ENCODE measurements around the gene ACP3.
"Not testable (repeated sequence)": the region's sequence is repeated elsewhere in the genome, so short reads cannot be mapped to it uniquely, and the experiment has no call there.

The ACP3 gene

GRCh38 chr3:132317229-132317948 is at the start of gene ACP3:
ACP3 (plus strand) TSS chr3:132317407; CDS start chr3:132317457, 50 bp downstream.
- peak; percentile 86 for DNase-seq

- no peak for DNase-seq
These were observed 48.3 kb upstream of the ACP3 start for GRCh38 chr3:132268956-132269355.

- DNase-seq: peak; percentile 33
These were observed 44.2 kb upstream of the ACP3 start for GRCh38 chr3:132273036-132273435.

- no peak for DNase-seq
These were observed 40.8 kb upstream of the ACP3 start for GRCh38 chr3:132276228-132276906.

- no peak for DNase-seq
These were observed 38.2 kb upstream of the ACP3 start for GRCh38 chr3:132279030-132279429.

- no peak for DNase-seq
These were observed 33.8 kb upstream of the ACP3 start for GRCh38 chr3:132283440-132283839.

- DNase-seq: no peak
These were observed 33.2 kb upstream of the ACP3 start for GRCh38 chr3:132283916-132284405.

- DNase-seq: no peak
These were observed 32.2 kb upstream of the ACP3 start for GRCh38 chr3:132284781-132285619.

GRCh38 chr3:132285620-132285945 is 31.6 kb upstream of the ACP3 start:
- no peak for DNase-seq

GRCh38 chr3:132286035-132286434 is 31.2 kb upstream of the ACP3 start:
- no peak for DNase-seq

- no peak for DNase-seq
These were observed 28.9 kb upstream of the ACP3 start for GRCh38 chr3:132288357-132288756.

- DNase-seq: no peak
These were observed 27.9 kb upstream of the ACP3 start for GRCh38 chr3:132289316-132289715.

- no peak for DNase-seq
These were observed 26.4 kb upstream of the ACP3 start for GRCh38 chr3:132290833-132291232.

GRCh38 chr3:132292042-132292441 is 25.2 kb upstream of the ACP3 start:
- no peak for DNase-seq

- no peak for DNase-seq
These were observed 24.0 kb upstream of the ACP3 start for GRCh38 chr3:132293251-132293650.

- no peak for DNase-seq
These were observed 22.3 kb upstream of the ACP3 start for GRCh38 chr3:132294906-132295305.

- DNase-seq: not testable (repeated sequence)
These were observed 13.6 kb upstream of the ACP3 start for GRCh38 chr3:132303336-132304201.

GRCh38 chr3:132304351-132304750 is 12.9 kb upstream of the ACP3 start:
- DNase-seq: not testable (repeated sequence)

- not testable (repeated sequence) for DNase-seq
These were observed 7.2 kb upstream of the ACP3 start for GRCh38 chr3:132310057-132310456.

GRCh38 chr3:132311316-132311715 is 5.9 kb upstream of the ACP3 start:
- DNase-seq: no peak

- no peak for DNase-seq
These were observed 5.4 kb upstream of the ACP3 start for GRCh38 chr3:132311841-132312240.

- DNase-seq: no peak
These were observed 1.4 kb upstream of the ACP3 start for GRCh38 chr3:132315851-132316250.

GRCh38 chr3:132318451-132318850 is 1.2 kb downstream of the ACP3 start:
- no peak for DNase-seq

Measured in DMS79 treated with DMSO at 0.1 percent for 48 hours (cell line).